WTC11 (cell line): Measurements from ENCODE around the gene PIGS.

Source experiments
- CTCF ChIP-seq: fragments of 200-600 bp; IDR thresholded peaks from 2 replicates; pipeline ENCODE4 v1.8.0; 2022; ENCODE audit warnings: antibody characterized with exemption
- FOXJ3 ChIP-seq: sonication (generic); formaldehyde crosslinking; IDR thresholded peaks from 2 replicates; pipeline ENCODE4 v1.9.0; 2021; ENCODE audit warnings: missing genetic modification reagents, mild to moderate bottlenecking, borderline replicate concordance
- IRF2 ChIP-seq: sonication (generic); formaldehyde crosslinking; IDR thresholded peaks from 2 replicates; pipeline ENCODE4 v1.8.0; 2022; ENCODE audit warnings: low read depth, missing genetic modification reagents, borderline replicate concordance
- JUN ChIP-seq: sonication (generic); formaldehyde crosslinking; IDR thresholded peaks from 2 replicates; pipeline ENCODE4 v1.8.0; 2023; ENCODE audit warnings: mild to moderate bottlenecking, missing genetic modification reagents
- SP1 ChIP-seq: sonication (generic); formaldehyde crosslinking; conservative IDR thresholded peaks from 2 replicates; pipeline ENCODE4 v1.8.1; 2022; ENCODE audit warnings: missing genetic modification reagents
- TEAD4 ChIP-seq: sonication (generic); formaldehyde crosslinking; IDR thresholded peaks from 2 replicates; pipeline ENCODE4 v1.8.0; 2022; ENCODE audit warnings: mild to moderate bottlenecking, missing genetic modification reagents
- ZNF281 ChIP-seq: sonication (generic); formaldehyde crosslinking; IDR thresholded peaks from 2 replicates; pipeline ENCODE4 v1.8.0; 2023; ENCODE audit warnings: mild to moderate bottlenecking, missing genetic modification reagents
- ZNF416 ChIP-seq: fragments of 250-450 bp; sonication (Bioruptor Pico); IDR thresholded peaks from 2 replicates; pipeline ENCODE4 v1.9.0; 2021; ENCODE audit warnings: mild to moderate bottlenecking, inconsistent platforms

GRCh38 chr17:28610376-28610775 is 39.1 kb upstream of the PIGS start:
- no peak for TF ChIP-seq FOXJ3 (CRISPR knock-in tag)
- no peak for TF ChIP-seq IRF2 (CRISPR knock-in tag)
- TF ChIP-seq CTCF = no peak
- TF ChIP-seq ZNF416 = no peak
- TF ChIP-seq JUN (CRISPR knock-in tag) = no peak
- no peak for TF ChIP-seq ZNF281 (CRISPR knock-in tag)
- no peak for TF ChIP-seq TEAD4 (CRISPR knock-in tag)
- TF ChIP-seq SP1 = no peak
